Suppressor macrophage treated with lipopolysaccharide for 1 hour (primary cell): ENCODE data around the gene CLASP2.
"Not testable (repeated sequence)": the region's sequence is repeated elsewhere in the genome, so short reads cannot be mapped to it uniquely, and the experiment has no call there.

Source experiments
- DNase-seq, 3 donors: peaks; one replicate each; pipeline ENCODE4 v3.0.0-alpha.2; 2020 to 2022

CLASP2 gene

GRCh38 chr3:33717866-33718594 is at the start of gene CLASP2:
Gene CLASP2, minus strand, starts transcription at chr3:33718254. Its CDS starts 252 bp downstream, at chr3:33718002.
- peak; percentile 95 to 96 (median 95) for DNase-seq

- DNase-seq, result no peak
Measured at GRCh38 chr3:33758864-33759263, 40.8 kb upstream of the CLASP2 start.

GRCh38 chr3:33758281-33758680 is 40.2 kb upstream of the CLASP2 start:
- no peak for DNase-seq

- not testable (repeated sequence) for DNase-seq
Measured at GRCh38 chr3:33754391-33754790, 36.3 kb upstream of the CLASP2 start.

GRCh38 chr3:33751336-33751735 is 33.3 kb upstream of the CLASP2 start:
- no peak for DNase-seq

- DNase-seq, result peak in 2 of 3 donors; percentile 15 to 25
Measured at GRCh38 chr3:33750211-33750548, 32.1 kb upstream of the CLASP2 start.

GRCh38 chr3:33749546-33750210 is 31.6 kb upstream of the CLASP2 start:
- DNase-seq, result peak; percentile 29 to 71 (median 64)

DNA sequence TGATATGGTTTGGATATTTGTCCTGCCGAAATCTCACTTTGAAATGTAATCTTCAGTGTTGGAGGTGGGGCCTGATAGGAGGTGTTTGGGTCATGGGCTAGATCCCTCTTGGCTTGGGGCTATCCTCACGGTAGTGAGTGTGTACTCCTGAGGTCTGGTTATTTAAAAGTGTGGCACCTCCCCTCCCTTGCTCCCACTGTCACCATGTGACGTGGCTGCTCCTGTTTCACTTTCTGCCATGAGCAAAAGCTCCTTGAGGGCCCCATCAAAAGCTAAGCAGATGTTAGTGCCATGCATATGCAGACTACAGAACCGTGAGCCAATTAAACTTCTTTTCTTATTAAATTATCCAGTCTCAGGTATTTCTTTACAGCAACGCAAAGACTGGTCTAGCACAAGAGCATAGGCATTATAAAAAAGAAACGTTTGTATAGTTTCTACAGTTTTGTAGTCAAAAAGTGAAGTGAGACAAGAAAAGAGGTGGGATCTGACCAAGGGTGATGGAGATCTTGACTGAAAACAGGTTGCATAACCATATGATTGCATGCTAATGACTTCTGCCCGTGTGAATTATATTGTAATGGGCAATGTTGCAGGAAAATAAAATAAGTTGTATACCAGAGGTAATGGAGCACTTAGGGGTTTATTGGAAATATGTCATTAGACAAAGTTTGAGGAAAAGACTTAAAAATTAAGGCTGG is 28.5 kb upstream of the CLASP2 start:
- peak; percentile 29 to 39 (median 29) for DNase-seq

DNA sequence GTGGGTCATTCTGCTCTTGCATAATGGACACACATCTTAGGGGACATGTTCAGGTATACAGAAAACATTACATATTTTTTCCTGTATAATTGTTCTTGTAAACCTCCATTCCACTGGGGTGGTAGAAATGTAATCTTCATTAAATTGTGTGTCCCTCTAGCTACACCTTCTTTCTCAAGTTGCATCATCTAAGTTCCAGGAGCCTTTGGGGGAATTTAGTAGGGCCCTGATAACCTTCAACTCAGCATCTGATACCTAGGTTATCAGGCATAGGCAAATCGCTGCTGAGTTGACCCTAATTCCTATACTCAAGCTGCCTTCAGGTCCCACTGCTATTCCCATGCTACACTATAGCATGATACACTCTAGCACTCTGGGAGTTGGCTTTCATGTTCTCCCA is 19.1 kb upstream of the CLASP2 start:
- DNase-seq, result no peak

DNA sequence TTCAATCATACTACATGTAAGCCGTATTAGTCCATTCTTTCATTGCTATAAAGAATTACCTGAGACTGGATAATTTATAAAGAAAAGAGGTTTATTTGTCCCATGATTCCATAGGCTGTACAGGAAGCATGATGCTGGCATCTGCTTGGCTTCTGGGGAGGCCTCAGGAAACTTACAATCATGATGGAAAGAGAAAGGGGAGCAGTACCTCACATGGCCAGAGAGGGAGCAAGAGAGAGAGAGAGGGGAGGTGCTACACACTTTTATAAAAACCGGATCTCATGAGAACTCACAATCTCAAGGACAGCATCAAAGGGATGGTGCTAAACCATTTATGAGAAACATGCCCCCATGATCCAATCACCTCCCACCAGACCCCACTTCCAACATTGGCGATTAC is 14.3 kb upstream of the CLASP2 start:
- DNase-seq, result peak in 1 of 3 donors; percentile 14

DNA sequence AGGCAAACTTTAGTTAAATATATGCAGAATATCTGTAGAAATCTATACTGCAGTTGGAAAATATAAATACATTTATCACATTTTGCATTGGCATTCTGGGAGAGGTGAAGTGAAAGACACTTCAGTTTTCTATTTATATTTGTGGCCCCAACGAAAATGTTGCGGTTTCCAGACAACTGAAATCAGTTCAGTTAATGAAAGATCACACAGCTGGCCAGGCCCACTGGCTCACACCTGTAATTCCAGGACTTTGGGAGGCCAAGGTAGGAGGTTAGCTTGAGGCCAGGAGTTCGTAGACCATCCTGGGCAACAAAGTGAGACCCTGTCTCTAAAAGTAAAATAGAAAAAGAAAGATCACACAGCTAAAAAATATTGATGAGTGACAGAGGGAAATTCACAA is 11.9 kb upstream of the CLASP2 start:
- DNase-seq, result no peak

- DNase-seq, result no peak
Measured at GRCh38 chr3:33724256-33724655, 6.2 kb upstream of the CLASP2 start.

- no peak for DNase-seq
Measured at GRCh38 chr3:33722626-33723370, 4.7 kb upstream of the CLASP2 start.

- no peak for DNase-seq
Measured at GRCh38 chr3:33722191-33722590, 4.1 kb upstream of the CLASP2 start.

DNA sequence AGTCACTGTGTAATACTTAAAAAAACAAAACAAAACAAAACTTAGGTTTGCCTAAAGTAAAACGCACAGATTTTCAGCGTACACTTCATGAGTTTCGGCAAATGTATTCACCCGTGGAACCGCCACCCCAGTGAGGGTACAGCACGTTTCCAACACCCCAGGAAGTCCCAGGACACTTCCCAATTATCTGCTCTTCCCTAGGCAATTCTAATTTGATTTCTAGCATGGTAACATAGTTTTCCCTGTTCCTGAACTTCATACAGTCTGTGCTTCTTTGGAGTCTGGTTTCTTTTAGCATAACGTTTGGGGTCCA is 497 bp upstream of the CLASP2 start:
- no peak for DNase-seq

DNA sequence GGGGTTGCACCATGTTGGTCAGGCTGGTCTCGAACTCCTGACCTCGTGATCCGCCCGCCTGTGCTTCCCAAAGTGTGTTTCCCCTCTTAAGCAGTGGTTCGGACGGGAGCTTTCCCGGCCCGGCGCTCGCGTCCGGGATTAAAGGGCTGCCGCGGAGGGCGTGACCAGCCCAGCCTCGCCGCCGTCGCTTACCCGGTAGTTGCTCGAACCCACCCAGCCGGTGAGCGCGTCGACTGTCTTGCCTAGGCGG is 513 bp downstream of the CLASP2 start:
- peak; percentile 81 to 90 (median 84) for DNase-seq

- DNase-seq, result no peak
Measured at GRCh38 chr3:33716227-33716626, 1.8 kb downstream of the CLASP2 start.

DNA sequence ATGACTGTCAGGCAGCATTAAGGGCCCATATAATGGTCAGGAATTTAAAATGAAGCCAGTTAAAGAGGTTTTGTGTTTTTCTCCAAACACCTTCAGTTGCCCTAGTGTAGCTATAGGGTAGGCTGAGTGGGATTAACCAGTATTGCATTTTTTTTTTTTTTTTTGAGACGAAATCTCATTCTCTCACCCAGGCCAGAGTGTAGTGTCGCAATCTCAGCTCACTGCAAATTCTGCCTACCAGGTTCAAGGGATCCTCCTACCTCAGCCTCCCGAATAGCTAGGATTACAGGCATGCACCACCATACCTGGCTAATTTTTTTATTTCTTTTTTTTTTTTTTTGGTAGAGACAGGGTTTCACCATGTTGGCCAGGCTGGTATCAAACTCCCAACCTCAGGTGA is 7.0 kb downstream of the CLASP2 start:
- no peak for DNase-seq

DNA sequence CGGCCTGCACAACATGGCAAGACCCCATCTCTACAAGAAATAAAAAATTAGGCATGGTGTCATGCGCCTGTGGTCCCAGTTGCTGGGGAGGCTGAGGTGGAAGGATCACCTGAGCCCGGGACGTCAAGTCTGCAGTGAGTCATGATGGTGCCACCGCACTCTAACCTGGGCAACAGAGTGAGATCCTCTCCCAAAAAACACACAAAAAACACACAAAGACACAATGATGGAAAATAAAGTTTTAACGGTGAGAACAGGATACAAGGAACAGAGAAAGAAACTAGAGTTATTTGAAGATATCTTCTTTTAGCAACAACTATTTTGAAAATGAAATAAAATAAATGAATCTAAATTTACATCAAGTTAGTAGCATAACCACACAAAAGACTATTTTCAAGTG is 12.0 kb downstream of the CLASP2 start:
- DNase-seq, result no peak

GRCh38 chr3:33704891-33705290 is 13.2 kb downstream of the CLASP2 start:
- DNase-seq, result no peak

GRCh38 chr3:33699275-33699674 is 18.8 kb downstream of the CLASP2 start:
- DNase-seq, result no peak

DNA sequence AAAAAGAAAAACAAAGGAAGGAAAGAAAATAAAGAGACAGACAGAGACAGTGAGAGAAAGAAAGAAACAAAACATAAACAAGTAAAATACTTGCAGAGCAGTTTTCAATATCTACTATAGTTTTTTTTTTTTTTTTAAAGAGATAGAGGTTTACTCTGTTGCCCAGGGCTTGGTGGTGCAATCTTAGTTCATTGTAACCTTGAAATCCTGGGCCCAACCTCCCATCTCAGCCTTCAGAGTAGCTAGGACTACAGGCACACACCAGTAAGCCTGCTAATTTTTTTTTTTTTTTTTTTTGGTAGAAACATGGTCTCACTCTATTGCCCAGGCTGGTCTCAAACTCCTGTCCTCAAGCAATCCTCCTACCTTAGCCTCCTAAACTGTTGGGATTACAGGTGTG is 23.1 kb downstream of the CLASP2 start:
- no peak for DNase-seq

DNA sequence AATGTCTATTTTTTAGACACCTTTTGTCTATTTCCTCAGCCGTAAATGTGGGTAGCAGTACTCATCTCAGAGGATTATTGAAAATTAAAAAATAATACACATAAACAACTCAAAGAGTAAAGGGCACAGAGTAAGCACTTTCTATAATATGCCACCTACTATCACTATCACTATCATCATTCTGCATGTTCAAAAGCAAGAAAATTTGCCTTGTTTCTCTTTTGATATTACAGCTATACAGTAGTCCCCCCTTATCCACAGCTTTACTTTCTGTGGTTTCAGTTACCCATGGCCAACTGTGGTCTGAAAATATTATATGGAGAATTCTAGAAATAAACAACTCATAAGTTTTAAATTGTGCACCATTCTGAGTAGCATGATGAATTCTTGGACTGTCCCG is 27.7 kb downstream of the CLASP2 start:
- DNase-seq, result no peak
